Ishikawa (cell line): Measurements from ENCODE around the gene ADGRB2.
A peak's percentile ranks its signal among the peaks of the same experiment; 100 is the strongest.

Experiments
- CEBPB ChIP-seq: IDR thresholded peaks from 2 replicates; pipeline ENCODE4 v1.6.1; 2012
- CREB1 ChIP-seq: IDR thresholded peaks from 2 replicates; pipeline ENCODE4 v1.6.1; 2012; ENCODE audit warnings: low read depth
- EGR1 ChIP-seq: IDR thresholded peaks from 2 replicates; pipeline ENCODE4 v1.6.1; 2012
- EP300 ChIP-seq: IDR thresholded peaks from 2 replicates; pipeline ENCODE4 v1.6.1; 2012; ENCODE audit warnings: borderline replicate concordance
- FOXM1 ChIP-seq: IDR thresholded peaks from 2 replicates; pipeline ENCODE4 v1.6.1; 2012; ENCODE audit warnings: low read depth, borderline replicate concordance
- MAX ChIP-seq: IDR thresholded peaks from 2 replicates; pipeline ENCODE4 v1.6.1; 2012
- NFIC ChIP-seq: IDR thresholded peaks from 2 replicates; pipeline ENCODE4 v1.6.1; 2012
- RAD21 ChIP-seq: IDR thresholded peaks from 2 replicates; pipeline ENCODE4 v1.6.1; 2012; ENCODE audit warnings: low read depth
- TAF1 ChIP-seq: IDR thresholded peaks from 2 replicates; pipeline ENCODE4 v1.6.1; 2012; ENCODE audit warnings: low read depth, mild to moderate bottlenecking
- TCF12 ChIP-seq: IDR thresholded peaks from 2 replicates; pipeline ENCODE4 v1.6.1; 2012; ENCODE audit warnings: low read depth
- TEAD4 ChIP-seq: IDR thresholded peaks from 2 replicates; pipeline ENCODE4 v1.6.1; 2012
- YY1 ChIP-seq: IDR thresholded peaks from 2 replicates; pipeline ENCODE4 v1.6.1; 2012; ENCODE audit warnings: low read depth
- ZBTB7A ChIP-seq: IDR thresholded peaks from 2 replicates; pipeline ENCODE4 v1.6.1; 2012; ENCODE audit warnings: low read depth
- TF ChIP-seq, protein P1 (sequence below): IDR thresholded peaks from 2 replicates; pipeline ENCODE4 v1.6.1; 2012; ENCODE audit warnings: low read depth, mild to moderate bottlenecking
- TF ChIP-seq, protein P2 (sequence below): IDR thresholded peaks from 2 replicates; pipeline ENCODE4 v1.6.1; 2012

ADGRB2 gene

GRCh38 chr1:31742462-31743212, 21.5 kb downstream of the ADGRB2 start:
- TF ChIP-seq RAD21: no peak
- 0 out of 2 replicates have a peak, but pooled peaks have one; percentile 27 for TF ChIP-seq ZBTB7A
- no peak for TF ChIP-seq FOXM1

GRCh38 chr1:31739346-31739745, 24.8 kb downstream of the ADGRB2 start:
- TF ChIP-seq ZBTB7A: no peak
- peak; percentile 45; the same call in 1 of the 2 replicates for TF ChIP-seq MAX
- TF ChIP-seq NFIC: no peak
- TF ChIP-seq CEBPB: no peak
- TF ChIP-seq EGR1: no peak
- no peak; the same call in 1 of the 2 replicates for TF ChIP-seq TCF12
- TF ChIP-seq CREB1: no peak
- TF ChIP-seq, protein P1, sequence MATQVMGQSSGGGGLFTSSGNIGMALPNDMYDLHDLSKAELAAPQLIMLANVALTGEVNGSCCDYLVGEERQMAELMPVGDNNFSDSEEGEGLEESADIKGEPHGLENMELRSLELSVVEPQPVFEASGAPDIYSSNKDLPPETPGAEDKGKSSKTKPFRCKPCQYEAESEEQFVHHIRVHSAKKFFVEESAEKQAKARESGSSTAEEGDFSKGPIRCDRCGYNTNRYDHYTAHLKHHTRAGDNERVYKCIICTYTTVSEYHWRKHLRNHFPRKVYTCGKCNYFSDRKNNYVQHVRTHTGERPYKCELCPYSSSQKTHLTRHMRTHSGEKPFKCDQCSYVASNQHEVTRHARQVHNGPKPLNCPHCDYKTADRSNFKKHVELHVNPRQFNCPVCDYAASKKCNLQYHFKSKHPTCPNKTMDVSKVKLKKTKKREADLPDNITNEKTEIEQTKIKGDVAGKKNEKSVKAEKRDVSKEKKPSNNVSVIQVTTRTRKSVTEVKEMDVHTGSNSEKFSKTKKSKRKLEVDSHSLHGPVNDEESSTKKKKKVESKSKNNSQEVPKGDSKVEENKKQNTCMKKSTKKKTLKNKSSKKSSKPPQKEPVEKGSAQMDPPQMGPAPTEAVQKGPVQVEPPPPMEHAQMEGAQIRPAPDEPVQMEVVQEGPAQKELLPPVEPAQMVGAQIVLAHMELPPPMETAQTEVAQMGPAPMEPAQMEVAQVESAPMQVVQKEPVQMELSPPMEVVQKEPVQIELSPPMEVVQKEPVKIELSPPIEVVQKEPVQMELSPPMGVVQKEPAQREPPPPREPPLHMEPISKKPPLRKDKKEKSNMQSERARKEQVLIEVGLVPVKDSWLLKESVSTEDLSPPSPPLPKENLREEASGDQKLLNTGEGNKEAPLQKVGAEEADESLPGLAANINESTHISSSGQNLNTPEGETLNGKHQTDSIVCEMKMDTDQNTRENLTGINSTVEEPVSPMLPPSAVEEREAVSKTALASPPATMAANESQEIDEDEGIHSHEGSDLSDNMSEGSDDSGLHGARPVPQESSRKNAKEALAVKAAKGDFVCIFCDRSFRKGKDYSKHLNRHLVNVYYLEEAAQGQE: no peak
- TF ChIP-seq, protein P2, sequence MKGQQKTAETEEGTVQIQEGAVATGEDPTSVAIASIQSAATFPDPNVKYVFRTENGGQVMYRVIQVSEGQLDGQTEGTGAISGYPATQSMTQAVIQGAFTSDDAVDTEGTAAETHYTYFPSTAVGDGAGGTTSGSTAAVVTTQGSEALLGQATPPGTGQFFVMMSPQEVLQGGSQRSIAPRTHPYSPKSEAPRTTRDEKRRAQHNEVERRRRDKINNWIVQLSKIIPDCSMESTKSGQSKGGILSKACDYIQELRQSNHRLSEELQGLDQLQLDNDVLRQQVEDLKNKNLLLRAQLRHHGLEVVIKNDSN: no peak
- no peak for TF ChIP-seq FOXM1
- TF ChIP-seq TEAD4: no peak
- no peak for TF ChIP-seq RAD21
- no peak for TF ChIP-seq YY1
- 0 out of 2 replicates have a peak, but pooled peaks have one; percentile 16 for TF ChIP-seq EP300
- TF ChIP-seq TAF1: no peak

DNA sequence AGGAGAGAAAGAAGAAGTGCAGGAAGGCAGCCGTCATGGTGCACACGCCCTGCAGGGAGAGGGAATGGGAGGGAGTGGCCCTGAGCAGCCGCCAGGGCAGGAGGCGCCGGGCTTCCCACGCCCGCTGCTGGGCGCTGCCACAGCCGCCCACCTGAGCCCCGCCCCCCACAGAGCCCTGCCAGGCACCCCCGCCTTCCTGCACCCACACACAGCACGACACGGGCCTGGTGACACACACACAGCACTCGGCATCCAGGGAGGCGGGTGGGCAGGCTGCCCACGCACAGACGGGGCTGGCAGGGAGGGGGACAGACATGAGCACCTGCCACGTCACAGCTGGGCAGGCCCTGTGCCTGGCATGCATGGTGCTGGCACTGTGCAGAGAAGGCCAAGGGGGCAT, 27.5 kb downstream of the ADGRB2 start:
- TF ChIP-seq RAD21 (no peak), TEAD4 (peak; percentile 57), EP300 (peak; percentile 40; the same call in 1 of the 2 replicates), ZBTB7A (no peak; the same call in 1 of the 2 replicates), TCF12 (no peak), MAX (peak; percentile 39; the same call in 1 of the 2 replicates), EGR1 (peak; percentile 96)

- TF ChIP-seq TEAD4 (no peak), TCF12 (no peak), MAX (no peak), CREB1 (no peak), TAF1 (no peak), YY1 (no peak), ZBTB7A (no peak), EP300 (no peak), FOXM1 (no peak), CEBPB (no peak), NFIC (no peak), EGR1 (no peak), RAD21 (no peak)
- TF ChIP-seq, protein P2: no peak
- TF ChIP-seq, protein P1: no peak
Measured at GRCh38 chr1:31735571-31735970, 28.6 kb downstream of the ADGRB2 start.

GRCh38 chr1:31734582-31735107, 29.5 kb downstream of the ADGRB2 start:
- TF ChIP-seq CREB1 (no peak), EP300 (no peak)
